A549 (cell line): ENCODE results near the gene AXDND1. TPM values are rescaled to one million over a fixed set of nuclear protein-coding genes. Genes with fewer than 3 reads are reported as not detected.

Experiments
- ATAC-seq, 2 experiments: fragments of 200-7000 bp in 1 of 2; fragments of >200 bp in 1 of 2; cut with Nextera tagmentation in 1 of 2; cut with Tn5 transposase in 1 of 2; 3 replicates each; pipeline versions ENCODE4 v1.8.0 to v1.9.1; 2018 to 2020; ENCODE audit warnings: mild to moderate bottlenecking in 1 of 2, moderate library complexity in 1 of 2
- CTCF ChIA-PET: fragments of 300-600 bp; sonication (Branson Sonifier 250); formaldehyde crosslinking; extraction: SDS; loops from one replicate; lab custom pipeline; 2021; ENCODE audit warnings: antibody characterized with exemption, inconsistent platforms; lab: Yijun Ruan, JAX
- POLR2A ChIA-PET: fragments of 350-600 bp; formaldehyde crosslinking; extraction: SDS; loops from one replicate; lab custom pipeline; 2021; ENCODE audit warnings: antibody characterized with exemption, inconsistent platforms; lab: Yijun Ruan, JAX
- DNase-seq, 2 experiments: peaks; one replicate each; pipeline versions ENCODE4 v3.0.0 to v3.0.0-alpha.2; 2011 to 2016; ENCODE audit warnings: low read depth in 1 of 2, low spot score in 1 of 2
- FAIRE-seq: peaks from 2 replicates; lab custom pipeline; 2011; peaks lifted over from hg19 to GRCh38; lab: Jason Lieb, UNC
- H3K27ac ChIP-seq, 2 experiments: fragments of >200 bp; sonication (Bioruptor Twin); formaldehyde crosslinking; 3 replicates each; pipeline ENCODE4 v1.5.1; 2016 to 2017
- H3K4me1 ChIP-seq: fragments of >200 bp; sonication (Bioruptor Twin); formaldehyde crosslinking; 3 replicates; pipeline ENCODE4 v1.6.1; 2016
- H3K4me2 ChIP-seq: fragments of >200 bp; sonication (Bioruptor Twin); formaldehyde crosslinking; 3 replicates; pipeline ENCODE4 v1.6.1; 2016
- H3K4me3 ChIP-seq: fragments of >200 bp; sonication (Bioruptor Twin); formaldehyde crosslinking; 3 replicates; pipeline ENCODE4 v1.5.1; 2016
- H3K9me3 ChIP-seq: fragments of >200 bp; sonication (Bioruptor Twin); formaldehyde crosslinking; 3 replicates; pipeline ENCODE4 v1.6.1; 2016
- CBX8 ChIP-seq: fragments of 200-600 bp; sonication (generic); IDR thresholded peaks from 2 replicates; pipeline ENCODE4 v1.6.1; 2016
- CHD2 ChIP-seq: fragments of 150-350 bp; IDR thresholded peaks from 2 replicates; pipeline ENCODE4 v1.6.1; 2014; ENCODE audit warnings: low read length; ENCODE audit not compliant: partially characterized antibody
- EHMT2 ChIP-seq: fragments of 200-600 bp; sonication (generic); IDR thresholded peaks from 2 replicates; pipeline ENCODE4 v1.6.1; 2016; ENCODE audit warnings: antibody characterized with exemption, low read depth, mild to moderate bottlenecking, moderate library complexity
- EP300 ChIP-seq, 2 experiments: fragments of >200 bp; sonication (Bioruptor Twin); formaldehyde crosslinking; IDR thresholded peaks; 2 replicates in 1 of 2; 3 replicates in 1 of 2; pipeline ENCODE4 v1.6.1; 2016 to 2017
- ESRRA ChIP-seq: fragments of 150-350 bp; IDR thresholded peaks from 2 replicates; pipeline ENCODE4 v1.6.1; 2014; ENCODE audit warnings: mild to moderate bottlenecking, low read length, borderline replicate concordance
- FOSL2 ChIP-seq, 2 experiments: fragments of 450-650 bp in 1 of 2; fragments of >200 bp in 1 of 2; sonication (Bioruptor Twin) in 1 of 2; formaldehyde crosslinking; IDR thresholded peaks; 2 replicates each; pipeline versions ENCODE4 v1.5.0 to v1.6.1; 2016 to 2020; ENCODE audit warnings: mild to moderate bottlenecking in 1 of 2, moderate library complexity in 1 of 2
- JUN ChIP-seq, 2 experiments: fragments of >200 bp; sonication (Bioruptor Twin); formaldehyde crosslinking; IDR thresholded peaks; 2 replicates in 1 of 2; 3 replicates in 1 of 2; pipeline ENCODE4 v1.6.1; 2016 to 2017
- KDM5A ChIP-seq: fragments of 200-600 bp; sonication (generic); IDR thresholded peaks from 2 replicates; pipeline ENCODE4 v1.6.1; 2016; ENCODE audit warnings: antibody characterized with exemption, mild to moderate bottlenecking
- RARB ChIP-seq: fragments of 250-450 bp; sonication (Bioruptor Pico); IDR thresholded peaks from 2 replicates; pipeline ENCODE4 v1.8.0; 2021; ENCODE audit warnings: mild to moderate bottlenecking, moderate library complexity
- RCOR1 ChIP-seq: fragments of 150-350 bp; IDR thresholded peaks from 2 replicates; pipeline ENCODE4 v1.6.1; 2014; ENCODE audit warnings: antibody characterized with exemption, low read length, low read depth
- SMC3 ChIP-seq: fragments of >200 bp; sonication (Bioruptor Twin); formaldehyde crosslinking; IDR thresholded peaks from 3 replicates; pipeline ENCODE4 v1.6.1; 2018; ENCODE audit warnings: inconsistent platforms
- TFCP2L1 ChIP-seq: fragments of 250-450 bp; sonication (Bioruptor Pico); IDR thresholded peaks from 2 replicates; pipeline ENCODE4 v1.5.0; 2021; ENCODE audit warnings: mild to moderate bottlenecking
- ZFP36 ChIP-seq: fragments of 450-650 bp; IDR thresholded peaks from 2 replicates; pipeline ENCODE4 v1.6.1; 2014; ENCODE audit warnings: borderline replicate concordance; ENCODE audit not compliant: partially characterized antibody
- WGBS: methylation state at CpG from one replicate; pipeline ENCODE4 v1.1.6; 2017; ENCODE audit errors: missing lambda C conversion rate; 5-methylcytosine and 5-hydroxymethylcytosine counted together
- polyA plus RNA-seq, 4 experiments: library from polyadenylated mRNA; depleted of rRNA in 3 of 4; stranded (reverse); fragments of >200 nt; fragmentation: RNase III in 1 of 4; extraction: RNeasy Plus Mini Kit Qiagen cat#74134 plus additional on column Dnase treatment in 1 of 4; gene quantifications; 2 replicates in 3 of 4; 3 replicates in 1 of 4; pipeline ENCODE4 v1.2.3, GENCODE V29; 2011 to 2017
- TF ChIP-seq, protein P1 (sequence below): fragments of >200 bp; sonication (Bioruptor Twin); formaldehyde crosslinking; IDR thresholded peaks from 3 replicates; pipeline ENCODE4 v1.5.1; 2016
- TF ChIP-seq, protein P2 (sequence below): fragments of 250-450 bp; sonication (Bioruptor Pico); IDR thresholded peaks from 2 replicates; pipeline ENCODE4 v1.5.0; 2021; ENCODE audit warnings: mild to moderate bottlenecking, moderate library complexity, borderline replicate concordance
- TF ChIP-seq, protein P3 (sequence below): fragments of 250-450 bp; sonication (Bioruptor Pico); IDR thresholded peaks from 2 replicates; pipeline ENCODE4 v1.5.0; 2020; ENCODE audit warnings: low read depth, mild to moderate bottlenecking, moderate library complexity
- TF ChIP-seq, protein P4 (sequence below): fragments of >200 bp; sonication (Bioruptor Twin); formaldehyde crosslinking; IDR thresholded peaks from 2 replicates; pipeline ENCODE4 v1.6.1; 2016
- TF ChIP-seq, protein P5 (sequence below): IDR thresholded peaks from 2 replicates; pipeline ENCODE4 v1.6.1; 2012

AXDND1 gene
- polyA plus RNA-seq, 2 of the 4 experiments (the other 2 are of a cell fraction) = 0.30 to 0.71 TPM

DNA sequence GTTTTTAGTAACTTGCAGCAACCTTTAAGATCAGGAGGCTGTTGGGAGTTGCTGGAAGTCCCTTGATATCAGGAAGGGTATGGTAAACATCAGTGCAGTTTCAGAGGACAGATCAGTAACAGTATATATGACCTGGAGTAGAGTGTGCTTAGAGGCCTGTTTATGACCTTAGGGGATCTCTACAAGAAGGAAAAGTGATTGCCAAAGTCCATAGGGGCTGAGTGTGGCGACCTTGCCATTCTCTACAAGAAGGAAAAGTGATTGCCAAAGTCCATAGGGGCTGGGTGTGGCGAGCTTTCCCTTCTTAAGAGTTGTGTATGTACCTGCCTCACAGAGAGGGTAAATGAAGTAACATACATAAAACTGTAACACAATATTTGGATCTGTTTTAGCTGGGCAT lies 28.5 kb upstream of the AXDND1 start:
- Histone ChIP-seq H3K9me3 (no peaks in the 10 kb centered on the region), H3K27ac (no peak overlapping the region), H3K4me1 (no peaks in the 10 kb centered on the region), H3K4me2 (no peak overlapping the region), H3K4me3 (no peak overlapping the region)
- DNase-seq (no peak), FAIRE-seq (no peak), ATAC-seq (no peak; a peak in 1 of 6 replicates)
- ChIA-PET POLR2A (no interaction called here), CTCF (no interaction called here)
- WGBS = 93% methylated on average over 2 of the region's 2 CpGs
- no peak for TF ChIP-seq CHD2
- no peak for TF ChIP-seq ZFP36
- TF ChIP-seq KDM5A = no peak
- no peak for TF ChIP-seq EHMT2
- no peak for TF ChIP-seq TFCP2L1 (CRISPR knock-in tag)
- TF ChIP-seq ESRRA = no peak
- no peak for TF ChIP-seq SMC3
- TF ChIP-seq, protein P1, sequence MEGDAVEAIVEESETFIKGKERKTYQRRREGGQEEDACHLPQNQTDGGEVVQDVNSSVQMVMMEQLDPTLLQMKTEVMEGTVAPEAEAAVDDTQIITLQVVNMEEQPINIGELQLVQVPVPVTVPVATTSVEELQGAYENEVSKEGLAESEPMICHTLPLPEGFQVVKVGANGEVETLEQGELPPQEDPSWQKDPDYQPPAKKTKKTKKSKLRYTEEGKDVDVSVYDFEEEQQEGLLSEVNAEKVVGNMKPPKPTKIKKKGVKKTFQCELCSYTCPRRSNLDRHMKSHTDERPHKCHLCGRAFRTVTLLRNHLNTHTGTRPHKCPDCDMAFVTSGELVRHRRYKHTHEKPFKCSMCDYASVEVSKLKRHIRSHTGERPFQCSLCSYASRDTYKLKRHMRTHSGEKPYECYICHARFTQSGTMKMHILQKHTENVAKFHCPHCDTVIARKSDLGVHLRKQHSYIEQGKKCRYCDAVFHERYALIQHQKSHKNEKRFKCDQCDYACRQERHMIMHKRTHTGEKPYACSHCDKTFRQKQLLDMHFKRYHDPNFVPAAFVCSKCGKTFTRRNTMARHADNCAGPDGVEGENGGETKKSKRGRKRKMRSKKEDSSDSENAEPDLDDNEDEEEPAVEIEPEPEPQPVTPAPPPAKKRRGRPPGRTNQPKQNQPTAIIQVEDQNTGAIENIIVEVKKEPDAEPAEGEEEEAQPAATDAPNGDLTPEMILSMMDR = no peak
- TF ChIP-seq, protein P2, sequence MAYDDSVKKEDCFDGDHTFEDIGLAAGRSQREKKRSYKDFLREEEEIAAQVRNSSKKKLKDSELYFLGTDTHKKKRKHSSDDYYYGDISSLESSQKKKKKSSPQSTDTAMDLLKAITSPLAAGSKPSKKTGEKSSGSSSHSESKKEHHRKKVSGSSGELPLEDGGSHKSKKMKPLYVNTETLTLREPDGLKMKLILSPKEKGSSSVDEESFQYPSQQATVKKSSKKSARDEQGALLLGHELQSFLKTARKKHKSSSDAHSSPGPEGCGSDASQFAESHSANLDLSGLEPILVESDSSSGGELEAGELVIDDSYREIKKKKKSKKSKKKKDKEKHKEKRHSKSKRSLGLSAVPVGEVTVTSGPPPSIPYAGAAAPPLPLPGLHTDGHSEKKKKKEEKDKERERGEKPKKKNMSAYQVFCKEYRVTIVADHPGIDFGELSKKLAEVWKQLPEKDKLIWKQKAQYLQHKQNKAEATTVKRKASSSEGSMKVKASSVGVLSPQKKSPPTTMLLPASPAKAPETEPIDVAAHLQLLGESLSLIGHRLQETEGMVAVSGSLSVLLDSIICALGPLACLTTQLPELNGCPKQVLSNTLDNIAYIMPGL = no peak
- TF ChIP-seq JUN (IDR thresholded peaks at IDR 0.05) = no peak

DNA sequence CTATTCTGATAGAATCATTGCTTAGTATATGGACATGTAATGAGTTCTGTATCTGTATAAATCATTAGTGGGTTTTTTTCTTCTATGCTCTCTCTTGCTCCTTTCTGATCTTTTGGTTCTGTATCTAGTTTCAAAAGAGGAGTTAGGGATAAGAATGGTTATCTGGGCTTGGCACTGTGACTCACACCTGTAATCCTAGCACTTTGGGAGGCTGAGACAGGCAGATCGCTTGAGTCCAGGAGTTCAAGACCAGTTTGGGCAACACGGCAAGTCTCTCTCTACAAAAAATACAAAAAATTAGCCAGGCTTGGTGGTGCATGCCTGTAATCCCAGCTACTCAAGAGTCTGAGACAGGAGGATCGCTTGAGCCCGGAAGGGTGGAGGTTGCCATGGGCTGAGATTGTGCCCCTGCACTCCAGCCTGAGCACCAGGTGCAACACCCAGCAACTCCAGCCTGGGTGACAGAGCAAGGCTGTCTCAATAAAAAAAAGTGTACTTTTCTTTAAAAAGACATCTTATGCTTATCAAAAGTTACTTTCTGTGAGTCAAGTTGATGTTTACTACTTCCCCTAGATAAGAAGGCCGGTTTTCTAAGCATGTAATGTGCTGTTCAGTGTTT lies 27.7 kb upstream of the AXDND1 start:
- ChIA-PET POLR2A (no interaction called here), CTCF (no interaction called here)
- Histone ChIP-seq H3K4me3 (no peak overlapping the region), H3K27ac (no peak overlapping the region), H3K4me2 (no peak overlapping the region), H3K9me3 (no peaks in the 10 kb centered on the region), H3K4me1 (no peaks in the 10 kb centered on the region)
- FAIRE-seq = no peak
- WGBS = 89% methylated on average over 5 of the region's 5 CpGs
- no peak for ATAC-seq
- TF ChIP-seq, protein P3, sequence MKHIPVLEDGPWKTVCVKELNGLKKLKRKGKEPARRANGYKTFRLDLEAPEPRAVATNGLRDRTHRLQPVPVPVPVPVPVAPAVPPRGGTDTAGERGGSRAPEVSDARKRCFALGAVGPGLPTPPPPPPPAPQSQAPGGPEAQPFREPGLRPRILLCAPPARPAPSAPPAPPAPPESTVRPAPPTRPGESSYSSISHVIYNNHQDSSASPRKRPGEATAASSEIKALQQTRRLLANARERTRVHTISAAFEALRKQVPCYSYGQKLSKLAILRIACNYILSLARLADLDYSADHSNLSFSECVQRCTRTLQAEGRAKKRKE = no peak
- TF ChIP-seq TFCP2L1 (CRISPR knock-in tag) = no peak
- TF ChIP-seq, protein P4, sequence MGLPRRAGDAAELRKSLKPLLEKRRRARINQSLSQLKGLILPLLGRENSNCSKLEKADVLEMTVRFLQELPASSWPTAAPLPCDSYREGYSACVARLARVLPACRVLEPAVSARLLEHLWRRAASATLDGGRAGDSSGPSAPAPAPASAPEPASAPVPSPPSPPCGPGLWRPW = no peak
- TF ChIP-seq CBX8 = no peak
- no peak for TF ChIP-seq RARB
- no peak for DNase-seq

DNA sequence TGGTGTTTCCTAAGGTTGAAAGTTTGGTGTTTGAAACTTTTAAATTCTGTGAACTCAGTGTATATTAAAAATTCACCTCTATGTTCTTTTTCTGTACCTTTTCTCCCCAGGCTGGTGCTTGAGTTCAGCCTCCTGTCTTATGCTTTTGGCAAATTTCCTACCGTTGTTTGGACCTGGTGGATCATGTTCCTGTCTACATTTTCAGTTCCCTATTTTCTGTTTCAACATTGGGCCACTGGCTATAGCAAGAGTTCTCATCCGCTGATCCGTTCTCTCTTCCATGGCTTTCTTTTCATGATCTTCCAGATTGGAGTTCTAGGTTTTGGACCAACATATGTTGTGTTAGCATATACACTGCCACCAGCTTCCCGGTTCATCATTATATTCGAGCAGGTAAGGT lies 24.9 kb upstream of the AXDND1 start:
- no peak for DNase-seq
- TF ChIP-seq CBX8 = no peak
- TF ChIP-seq, protein P5, sequence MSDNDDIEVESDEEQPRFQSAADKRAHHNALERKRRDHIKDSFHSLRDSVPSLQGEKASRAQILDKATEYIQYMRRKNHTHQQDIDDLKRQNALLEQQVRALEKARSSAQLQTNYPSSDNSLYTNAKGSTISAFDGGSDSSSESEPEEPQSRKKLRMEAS = no peak
- no peak for TF ChIP-seq RCOR1
- no peak for TF ChIP-seq EP300 (IDR thresholded peaks at IDR 0.05)
- TF ChIP-seq FOSL2 (IDR thresholded peaks at IDR 0.05) = no peak
- no peak for TF ChIP-seq FOSL2 (CRISPR knock-in tag; IDR thresholded peaks at IDR 0.05)
- TF ChIP-seq KDM5A = no peak
- 78% methylated on average over 5 of the region's 5 CpGs for WGBS
- H3K9me3 ChIP-seq = no peaks in the 10 kb centered on the region
- ATAC-seq = no peak
- H3K4me1 ChIP-seq = no peaks in the 10 kb centered on the region
- no peak for FAIRE-seq
- no peak overlapping the region for H3K4me2 ChIP-seq
- H3K27ac ChIP-seq = no peak overlapping the region
- no peak overlapping the region for H3K4me3 ChIP-seq
- ChIA-PET POLR2A (no interaction called here), CTCF (interaction anchor here (0.7 kb wide), 1 partner anchor 49 kb away, joined by 4 read pairs; no protein-coding TSS in a partner anchor)
